Prostate gland (tissue), 2 donors: ENCODE results near the gene ATXN1.

ENCODE experiments used
- CTCF ChIP-seq, 4 experiments: fragments of 200-600 bp in 2 of 4; fragments of 450-650 bp in 2 of 4; sonication (generic) in 2 of 4; IDR thresholded peaks; 1 replicate in 3 of 4; 2 replicates in 1 of 4; pipeline ENCODE4 v1.5.1; 2016 to 2019; ENCODE audit warnings: antibody characterized with exemption in 4 of 4, mild to moderate bottlenecking in 2 of 4, moderate library complexity in 2 of 4
- POLR2A ChIP-seq: fragments of 450-650 bp; IDR thresholded peaks from one replicate; pipeline ENCODE4 v1.6.1; 2016; ENCODE audit warnings: antibody characterized with exemption, mild to moderate bottlenecking

- TF ChIP-seq CTCF (IDR thresholded peaks at IDR 0.05) (no peak), POLR2A (no peak)
These were observed 96.1 kb downstream of the ATXN1 start for GRCh38 chr6:16665182-16665581.
